Measurements from ENCODE around the gene AVP. TPM values are rescaled to one million over a fixed set of nuclear protein-coding genes. Genes with fewer than 3 reads are reported as not detected.

AVP gene
- polyA plus RNA-seq, 2 of the 4 experiments (the other 2 are of a cell fraction) = not detected

Other genes starting within 250 kb of the AVP start
- 25.7 and 31.4 TPM in 2 replicates for gene PCED1A, start 244.1 kb downstream of the AVP start, polyA plus RNA-seq (2011; rRNA removed)
- 30.5 to 43.8 TPM (median 43.2 TPM) in 3 replicates for gene PCED1A, start 244.1 kb downstream of the AVP start, polyA plus RNA-seq (2017; fragmentation: RNase III; extraction: RNeasy Plus Mini Kit Qiagen cat#74134 plus additional on column Dnase treatment)
- 33.0 and 35.5 TPM in 2 replicates for gene VPS16, start 244.0 kb downstream of the AVP start, polyA plus RNA-seq (2011; rRNA removed)
- gene VPS16, start 244.0 kb downstream of the AVP start, polyA plus RNA-seq (2017; fragmentation: RNase III; extraction: RNeasy Plus Mini Kit Qiagen cat#74134 plus additional on column Dnase treatment) = 34.3 to 38.2 TPM (median 37.5 TPM) in 3 replicates
- gene PTPRA, start 211.2 kb downstream of the AVP start, polyA plus RNA-seq (2011; rRNA removed) = 74.4 and 83.2 TPM in 2 replicates
- gene PTPRA, start 211.2 kb downstream of the AVP start, polyA plus RNA-seq (2017; fragmentation: RNase III; extraction: RNeasy Plus Mini Kit Qiagen cat#74134 plus additional on column Dnase treatment) = 26.5 to 29.8 TPM (median 29.2 TPM) in 3 replicates
- gene GNRH2, start 41.1 kb downstream of the AVP start, polyA plus RNA-seq (2011; rRNA removed) = not detected in 2 replicates
- 0.12 to 0.20 TPM in 2 of 3 replicates, not detected in the other for gene GNRH2, start 41.1 kb downstream of the AVP start, polyA plus RNA-seq (2017; fragmentation: RNase III; extraction: RNeasy Plus Mini Kit Qiagen cat#74134 plus additional on column Dnase treatment)
- 69.4 and 71.3 TPM in 2 replicates for gene MRPS26, start 38.7 kb downstream of the AVP start, polyA plus RNA-seq (2011; rRNA removed)
- 106 to 111 TPM (median 107 TPM) in 3 replicates for gene MRPS26, start 38.7 kb downstream of the AVP start, polyA plus RNA-seq (2017; fragmentation: RNase III; extraction: RNeasy Plus Mini Kit Qiagen cat#74134 plus additional on column Dnase treatment)
- gene OXT, start 13.1 kb downstream of the AVP start, polyA plus RNA-seq (2011; rRNA removed) = not detected in 2 replicates
- not detected in 3 replicates for gene OXT, start 13.1 kb downstream of the AVP start, polyA plus RNA-seq (2017; fragmentation: RNase III; extraction: RNeasy Plus Mini Kit Qiagen cat#74134 plus additional on column Dnase treatment)
- gene FASTKD5, start 75.1 kb upstream of the AVP start, polyA plus RNA-seq (2011; rRNA removed) = 39.5 and 43.4 TPM in 2 replicates
- 33.0 to 36.4 TPM (median 33.9 TPM) in 3 replicates for gene FASTKD5, start 75.1 kb upstream of the AVP start, polyA plus RNA-seq (2017; fragmentation: RNase III; extraction: RNeasy Plus Mini Kit Qiagen cat#74134 plus additional on column Dnase treatment)
- gene UBOX5, start 75.1 kb upstream of the AVP start, polyA plus RNA-seq (2011; rRNA removed) = 3.4 and 4.3 TPM in 2 replicates
- 4.0 to 5.3 TPM (median 4.2 TPM) in 3 replicates for gene UBOX5, start 75.1 kb upstream of the AVP start, polyA plus RNA-seq (2017; fragmentation: RNase III; extraction: RNeasy Plus Mini Kit Qiagen cat#74134 plus additional on column Dnase treatment)
- 3.8 and 5.3 TPM in 2 replicates for gene LZTS3, start 88.8 kb upstream of the AVP start, polyA plus RNA-seq (2011; rRNA removed)
- 2.8 to 4.2 TPM (median 3.8 TPM) in 3 replicates for gene LZTS3, start 88.8 kb upstream of the AVP start, polyA plus RNA-seq (2017; fragmentation: RNase III; extraction: RNeasy Plus Mini Kit Qiagen cat#74134 plus additional on column Dnase treatment)
- gene DDRGK1, start 120.0 kb upstream of the AVP start, polyA plus RNA-seq (2011; rRNA removed) = 54.2 and 87.4 TPM in 2 replicates
- 104 to 123 TPM (median 120 TPM) in 3 replicates for gene DDRGK1, start 120.0 kb upstream of the AVP start, polyA plus RNA-seq (2017; fragmentation: RNase III; extraction: RNeasy Plus Mini Kit Qiagen cat#74134 plus additional on column Dnase treatment)
- gene ITPA, start 124.8 kb upstream of the AVP start, polyA plus RNA-seq (2011; rRNA removed) = 54.0 and 55.9 TPM in 2 replicates
- gene ITPA, start 124.8 kb upstream of the AVP start, polyA plus RNA-seq (2017; fragmentation: RNase III; extraction: RNeasy Plus Mini Kit Qiagen cat#74134 plus additional on column Dnase treatment) = 102 to 106 TPM (median 103 TPM) in 3 replicates
- 2.0 and 3.6 TPM in 2 replicates for gene SLC4A11, start 154.5 kb upstream of the AVP start, polyA plus RNA-seq (2011; rRNA removed)
- 6.5 to 14.0 TPM (median 10.7 TPM) in 3 replicates for gene SLC4A11, start 154.5 kb upstream of the AVP start, polyA plus RNA-seq (2017; fragmentation: RNase III; extraction: RNeasy Plus Mini Kit Qiagen cat#74134 plus additional on column Dnase treatment)

Data from A549 (cell line).